ENCODE data around the gene COL13A1.

- TF ChIP-seq EZH2 (IDR thresholded peaks at IDR 0.05; ENCODE audit: low read depth, unreplicated experiment) (no peak), EZH2phosphoT487 (IDR thresholded peaks at IDR 0.05; ENCODE audit: unreplicated experiment) (no peak), ZNF114 (CRISPR knock-in tag; IDR thresholded peaks at IDR 0.05) (no peak)
Measured at GRCh38 chr10:69968830-69969229, 167.1 kb downstream of the COL13A1 start.
